Spleen (tissue), 7 donors: ENCODE results near the gene DNASE2.

Experiments
- CTCF ChIP-seq, 11 experiments: fragments of 200-600 bp in 7 of 11; fragments of 450-650 bp in 4 of 11; sonication (generic) in 4 of 11; IDR thresholded peaks in 8 of 11; conservative IDR thresholded peaks in 3 of 11; 1 replicate in 7 of 11; 2 replicates in 4 of 11; pipeline versions ENCODE4 v1.4.0 to v1.8.0; 2016 to 2021; ENCODE audit warnings: antibody characterized with exemption in 11 of 11, inconsistent platforms in 4 of 11, mild to moderate bottlenecking in 1 of 11
- POLR2AphosphoS5 ChIP-seq, 3 donors: sonication (generic); formaldehyde crosslinking; IDR thresholded peaks; one replicate each; pipeline ENCODE4 v1.5.1; 2017; ENCODE audit warnings: antibody characterized with exemption in 3 of 3
- donor health status: DM: no; HTN: no; CAD: no; lungs with moderate emphysema.
- donor health status: DM: no; HTN: no; CAD: no.
- donor health status: DM: no; HTN: no; CAD: no.

- TF ChIP-seq CTCF (IDR thresholded peaks at IDR 0.05 in 8 of 11, conservative IDR thresholded peaks at IDR 0.05 in 3 of 11) (peak; percentile 97 to 100 (median 99)), POLR2AphosphoS5 (IDR thresholded peaks at IDR 0.05) (peak; percentile 19 to 78 (median 65))
These were observed 33.8 kb downstream of the DNASE2 start for GRCh38 chr19:12847159-12848139.
